ENCODE measurements around the gene TMPO. TPM values are rescaled to one million over a fixed set of nuclear protein-coding genes. Genes with fewer than 3 reads are reported as not detected.

Gene TMPO
- polyA plus RNA-seq, 1 of the 3 experiments (the other 2 are of a cell fraction) = 20.8 TPM

DNA sequence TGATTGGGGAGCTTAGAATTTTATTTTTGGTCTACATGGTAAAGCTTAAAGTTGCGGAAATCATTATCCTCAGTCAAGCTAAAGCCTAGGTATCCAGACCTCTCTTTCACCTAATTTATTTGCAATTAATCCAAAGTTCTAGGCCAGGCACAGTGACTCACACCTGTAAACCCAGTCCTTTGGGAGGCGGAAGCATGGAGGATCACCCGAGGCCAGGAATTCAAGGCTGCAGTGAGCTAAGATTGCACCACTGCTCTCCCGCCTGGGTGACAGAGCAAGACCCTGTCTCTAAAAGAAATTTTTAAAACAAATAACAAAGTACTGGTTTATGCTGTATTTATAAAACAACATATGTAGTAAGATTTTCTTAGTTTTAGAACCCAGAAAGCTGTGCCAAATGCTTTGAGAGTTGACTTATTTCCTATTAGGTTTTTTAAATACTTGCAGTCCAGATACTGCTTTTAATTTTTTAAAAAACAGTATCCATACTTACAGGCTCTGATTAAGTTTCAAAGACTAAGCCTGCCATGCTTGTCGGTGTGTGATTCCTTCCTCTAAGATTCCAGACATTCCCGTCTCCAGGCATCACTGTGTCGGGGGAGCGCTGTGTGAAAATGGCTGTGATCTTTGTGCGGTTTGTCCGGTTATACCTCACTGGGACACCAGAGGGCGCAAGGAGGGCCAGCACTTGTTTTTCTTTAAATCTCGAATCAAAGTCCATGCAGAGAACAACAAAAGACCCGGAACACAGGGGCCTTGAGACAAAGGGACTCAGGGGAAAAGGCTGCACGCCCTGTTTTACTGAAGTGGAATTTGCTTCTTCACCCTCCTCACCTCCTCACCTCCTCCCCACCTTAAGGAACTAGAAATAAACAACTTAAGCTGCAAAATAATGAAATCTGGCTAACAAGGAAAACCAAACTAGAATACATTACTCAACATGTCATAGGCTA is 24.6 kb upstream of the TMPO start:
- ChIA-PET POLR2A (interaction anchor here (0.7 to 1.2 kb wide), 2 partner anchors 10 to 13 kb away, joined by 3 to 8 read pairs; no protein-coding TSS in a partner anchor), CTCF (interaction anchor here (0.6 to 4.3 kb wide), 28 partner anchors 8 to 508 kb away, joined by 3 to 37 read pairs (median 4); partner anchors contain the start of gene TMPO)
- peak overlapping the region; percentile 69 to 80 for H3K27ac ChIP-seq (ENCODE audit: low read depth in 2 of 2, low read length in 1 of 2)
- H2AFZ ChIP-seq (ENCODE audit: low read depth) = peak overlapping the region; percentile 94
- peak overlapping the region in 1 of 2 experiments; percentile 18; a peak in 1 of 4 replicates for H3K4me3 ChIP-seq (ENCODE audit: low read depth in 2 of 2, low read length in 1 of 2)
- no peaks in the 10 kb centered on the region for H3K79me2 ChIP-seq (ENCODE audit: insufficient read depth)
- H3K9me2 ChIP-seq = no peaks in the 10 kb centered on the region
- peak overlapping the region; percentile 43 for H3K4me2 ChIP-seq
- peaks cover 7% of the 10 kb centered on the region for H3F3A ChIP-seq (replicated peaks; ENCODE audit: insufficient read depth)
- no peaks in the 10 kb centered on the region for H3K9me3 ChIP-seq
- peak overlapping the region; percentile 61; the same call in 1 of the 2 replicates for H3K9ac ChIP-seq
- H3K36me3 ChIP-seq (replicated peaks in 1 of 2; ENCODE audit: control insufficient read depth in 1 of 2, insufficient read depth in 2 of 2, low read length in 1 of 2) = no peaks in the 10 kb centered on the region
- no peaks in the 10 kb centered on the region for H4K20me1 ChIP-seq (ENCODE audit: insufficient read depth)
- peak; percentile 76 for DNase-seq
- TF ChIP-seq, protein P1, sequence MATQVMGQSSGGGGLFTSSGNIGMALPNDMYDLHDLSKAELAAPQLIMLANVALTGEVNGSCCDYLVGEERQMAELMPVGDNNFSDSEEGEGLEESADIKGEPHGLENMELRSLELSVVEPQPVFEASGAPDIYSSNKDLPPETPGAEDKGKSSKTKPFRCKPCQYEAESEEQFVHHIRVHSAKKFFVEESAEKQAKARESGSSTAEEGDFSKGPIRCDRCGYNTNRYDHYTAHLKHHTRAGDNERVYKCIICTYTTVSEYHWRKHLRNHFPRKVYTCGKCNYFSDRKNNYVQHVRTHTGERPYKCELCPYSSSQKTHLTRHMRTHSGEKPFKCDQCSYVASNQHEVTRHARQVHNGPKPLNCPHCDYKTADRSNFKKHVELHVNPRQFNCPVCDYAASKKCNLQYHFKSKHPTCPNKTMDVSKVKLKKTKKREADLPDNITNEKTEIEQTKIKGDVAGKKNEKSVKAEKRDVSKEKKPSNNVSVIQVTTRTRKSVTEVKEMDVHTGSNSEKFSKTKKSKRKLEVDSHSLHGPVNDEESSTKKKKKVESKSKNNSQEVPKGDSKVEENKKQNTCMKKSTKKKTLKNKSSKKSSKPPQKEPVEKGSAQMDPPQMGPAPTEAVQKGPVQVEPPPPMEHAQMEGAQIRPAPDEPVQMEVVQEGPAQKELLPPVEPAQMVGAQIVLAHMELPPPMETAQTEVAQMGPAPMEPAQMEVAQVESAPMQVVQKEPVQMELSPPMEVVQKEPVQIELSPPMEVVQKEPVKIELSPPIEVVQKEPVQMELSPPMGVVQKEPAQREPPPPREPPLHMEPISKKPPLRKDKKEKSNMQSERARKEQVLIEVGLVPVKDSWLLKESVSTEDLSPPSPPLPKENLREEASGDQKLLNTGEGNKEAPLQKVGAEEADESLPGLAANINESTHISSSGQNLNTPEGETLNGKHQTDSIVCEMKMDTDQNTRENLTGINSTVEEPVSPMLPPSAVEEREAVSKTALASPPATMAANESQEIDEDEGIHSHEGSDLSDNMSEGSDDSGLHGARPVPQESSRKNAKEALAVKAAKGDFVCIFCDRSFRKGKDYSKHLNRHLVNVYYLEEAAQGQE (IDR thresholded peaks at IDR 0.05; ENCODE audit: low read depth, low read length) = peak; percentile 50; the same call in 1 of the 2 replicates
- TF ChIP-seq FOXJ3 (CRISPR knock-in tag; IDR thresholded peaks at IDR 0.05) (no peak), YY1 (IDR thresholded peaks at IDR 0.05; ENCODE audit: low read depth) (peak; percentile 77), NFIC (IDR thresholded peaks at IDR 0.05; ENCODE audit: borderline replicate concordance) (peak; percentile 8; the same call in 1 of the 2 replicates), JUND (IDR thresholded peaks at IDR 0.05) (no peak), SMC3 (IDR thresholded peaks at IDR 0.05; ENCODE audit: low read depth, low read length) (peak; percentile 87), EP300 (IDR thresholded peaks at IDR 0.05; ENCODE audit: borderline replicate concordance in 1 of 2, low read depth in 1 of 2, low read length in 1 of 2) (peak in 1 of 2 experiments; percentile 17; a peak in 1 of 4 replicates), RAD21 (IDR thresholded peaks at IDR 0.05; ENCODE audit: low read length) (peak; percentile 75), POLR2AphosphoS5 (IDR thresholded peaks at IDR 0.05; ENCODE audit: low read depth, low read length) (peak; percentile 78), RXRA (IDR thresholded peaks at IDR 0.05; ENCODE audit: borderline replicate concordance, low read depth) (no peak), RFX5 (IDR thresholded peaks at IDR 0.05; ENCODE audit: low read length) (peak; percentile 39; the same call in 1 of the 2 replicates), TCF12 (IDR thresholded peaks at IDR 0.05) (peak; percentile 32; the same call in 1 of the 2 replicates), FOXM1 (IDR thresholded peaks at IDR 0.05; ENCODE audit: low read depth) (peak; percentile 100), ELF1 (IDR thresholded peaks at IDR 0.05) (peak; percentile 52), EZH2phosphoT487 (IDR thresholded peaks at IDR 0.05; ENCODE audit: borderline replicate concordance, low read depth) (no peak), TAF1 (IDR thresholded peaks at IDR 0.05; ENCODE audit: borderline replicate concordance, low read depth, low read length) (peak; percentile 87), SIN3A (IDR thresholded peaks at IDR 0.05; ENCODE audit: borderline replicate concordance, low read depth, low read length) (peak; percentile 49; the same call in 1 of the 2 replicates), MXI1 (IDR thresholded peaks at IDR 0.05; ENCODE audit: low read depth, low read length) (peak; percentile 45; the same call in 1 of the 2 replicates)
- TF ChIP-seq, protein P2, sequence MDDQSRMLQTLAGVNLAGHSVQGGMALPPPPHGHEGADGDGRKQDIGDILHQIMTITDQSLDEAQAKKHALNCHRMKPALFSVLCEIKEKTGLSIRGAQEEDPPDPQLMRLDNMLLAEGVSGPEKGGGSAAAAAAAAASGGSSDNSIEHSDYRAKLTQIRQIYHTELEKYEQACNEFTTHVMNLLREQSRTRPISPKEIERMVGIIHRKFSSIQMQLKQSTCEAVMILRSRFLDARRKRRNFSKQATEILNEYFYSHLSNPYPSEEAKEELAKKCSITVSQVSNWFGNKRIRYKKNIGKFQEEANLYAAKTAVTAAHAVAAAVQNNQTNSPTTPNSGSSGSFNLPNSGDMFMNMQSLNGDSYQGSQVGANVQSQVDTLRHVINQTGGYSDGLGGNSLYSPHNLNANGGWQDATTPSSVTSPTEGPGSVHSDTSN (IDR thresholded peaks at IDR 0.05) = no peak
- TF ChIP-seq, protein P3, sequence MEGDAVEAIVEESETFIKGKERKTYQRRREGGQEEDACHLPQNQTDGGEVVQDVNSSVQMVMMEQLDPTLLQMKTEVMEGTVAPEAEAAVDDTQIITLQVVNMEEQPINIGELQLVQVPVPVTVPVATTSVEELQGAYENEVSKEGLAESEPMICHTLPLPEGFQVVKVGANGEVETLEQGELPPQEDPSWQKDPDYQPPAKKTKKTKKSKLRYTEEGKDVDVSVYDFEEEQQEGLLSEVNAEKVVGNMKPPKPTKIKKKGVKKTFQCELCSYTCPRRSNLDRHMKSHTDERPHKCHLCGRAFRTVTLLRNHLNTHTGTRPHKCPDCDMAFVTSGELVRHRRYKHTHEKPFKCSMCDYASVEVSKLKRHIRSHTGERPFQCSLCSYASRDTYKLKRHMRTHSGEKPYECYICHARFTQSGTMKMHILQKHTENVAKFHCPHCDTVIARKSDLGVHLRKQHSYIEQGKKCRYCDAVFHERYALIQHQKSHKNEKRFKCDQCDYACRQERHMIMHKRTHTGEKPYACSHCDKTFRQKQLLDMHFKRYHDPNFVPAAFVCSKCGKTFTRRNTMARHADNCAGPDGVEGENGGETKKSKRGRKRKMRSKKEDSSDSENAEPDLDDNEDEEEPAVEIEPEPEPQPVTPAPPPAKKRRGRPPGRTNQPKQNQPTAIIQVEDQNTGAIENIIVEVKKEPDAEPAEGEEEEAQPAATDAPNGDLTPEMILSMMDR (IDR thresholded peaks at IDR 0.05) = peak; percentile 90
- TF ChIP-seq, protein P4, sequence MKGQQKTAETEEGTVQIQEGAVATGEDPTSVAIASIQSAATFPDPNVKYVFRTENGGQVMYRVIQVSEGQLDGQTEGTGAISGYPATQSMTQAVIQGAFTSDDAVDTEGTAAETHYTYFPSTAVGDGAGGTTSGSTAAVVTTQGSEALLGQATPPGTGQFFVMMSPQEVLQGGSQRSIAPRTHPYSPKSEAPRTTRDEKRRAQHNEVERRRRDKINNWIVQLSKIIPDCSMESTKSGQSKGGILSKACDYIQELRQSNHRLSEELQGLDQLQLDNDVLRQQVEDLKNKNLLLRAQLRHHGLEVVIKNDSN (IDR thresholded peaks at IDR 0.05; ENCODE audit: borderline replicate concordance, low read depth) = no peak
- peaks cover 5% of the 10 kb centered on the region in 2 experiments; a peak in 2 of 4 replicates for H3K4me1 ChIP-seq (ENCODE audit: control insufficient read depth in 1 of 2, insufficient read depth in 2 of 2, low read depth in 1 of 2, low read length in 1 of 2)
- 24% methylated on average over 14 of the region's 14 CpGs for WGBS (ENCODE audit: low lambda C conversion rate)
- no peaks in the 10 kb centered on the region for H3K27me3 ChIP-seq (ENCODE audit: insufficient read depth)
